H9 (cell line): ENCODE results near the gene HOXC10. TPM values are rescaled to one million over a fixed set of nuclear protein-coding genes. Genes with fewer than 3 reads are reported as not detected.

ENCODE experiments used
- DNase-seq: peaks from one replicate; pipeline ENCODE4 v3.0.0-alpha.2; 2017
- H2AFZ ChIP-seq: one replicate; pipeline ENCODE4 v1.6.1; 2013; ENCODE audit warnings: mild to moderate bottlenecking, low read length, control low read depth, moderate library complexity
- H2AK5ac ChIP-seq: 2 replicates; pipeline ENCODE4 v1.6.1; 2013; ENCODE audit warnings: low read length, control low read depth, mixed read lengths; ENCODE audit not compliant: insufficient read length
- H2BK120ac ChIP-seq: one replicate; pipeline ENCODE4 v1.6.1; 2013; ENCODE audit warnings: low read depth, mild to moderate bottlenecking, low read length, control low read depth, inconsistent platforms; ENCODE audit not compliant: poor library complexity, severe bottlenecking
- H2BK12ac ChIP-seq: 2 replicates; pipeline ENCODE4 v1.6.1; 2013; ENCODE audit warnings: low read length, control low read depth, mixed read lengths, low read depth; ENCODE audit not compliant: insufficient read length
- H2BK15ac ChIP-seq: 2 replicates; pipeline ENCODE4 v1.6.1; 2013; ENCODE audit warnings: low read depth, low read length, control low read depth
- H2BK20ac ChIP-seq: one replicate; pipeline ENCODE4 v1.6.1; 2013; ENCODE audit warnings: low read depth, mild to moderate bottlenecking, low read length, control low read depth, inconsistent platforms; ENCODE audit not compliant: poor library complexity, severe bottlenecking
- H2BK5ac ChIP-seq: 2 replicates; pipeline ENCODE4 v1.6.1; 2013; ENCODE audit warnings: low read length, control low read depth, mixed read lengths; ENCODE audit not compliant: insufficient read length
- H3K14ac ChIP-seq: 2 replicates; pipeline ENCODE4 v1.6.1; 2013; ENCODE audit warnings: low read length, control low read depth; ENCODE audit not compliant: insufficient read depth
- H3K18ac ChIP-seq: 2 replicates; pipeline ENCODE4 v1.6.1; 2013; ENCODE audit warnings: low read depth, mild to moderate bottlenecking, mixed read lengths, low read length, control low read depth; ENCODE audit not compliant: insufficient read length
- H3K23ac ChIP-seq: 2 replicates; pipeline ENCODE4 v1.6.1; 2013; ENCODE audit warnings: low read length, control low read depth, mixed read lengths, low read depth; ENCODE audit not compliant: insufficient read length
- H3K23me2 ChIP-seq: 2 replicates; pipeline ENCODE4 v1.6.1; 2013; ENCODE audit warnings: low read depth, mild to moderate bottlenecking, mixed read lengths, low read length, control low read depth; ENCODE audit not compliant: insufficient read length, poor library complexity, severe bottlenecking
- H3K27ac ChIP-seq: 2 replicates; pipeline ENCODE4 v1.5.1; 2013; ENCODE audit warnings: low read length, control low read depth, mixed read lengths, low read depth; ENCODE audit not compliant: insufficient read length
- H3K27me3 ChIP-seq: 2 replicates; pipeline ENCODE4 v1.6.1; 2013; ENCODE audit warnings: low read length, control low read depth, inconsistent platforms; ENCODE audit not compliant: insufficient read depth
- H3K4ac ChIP-seq: 2 replicates; pipeline ENCODE4 v1.6.1; 2013; ENCODE audit warnings: low read depth, mild to moderate bottlenecking, control low read depth, inconsistent platforms, low read length, moderate library complexity
- H3K4me1 ChIP-seq: 2 replicates; pipeline ENCODE4 v1.6.1; 2013; ENCODE audit warnings: low read length, control low read depth, inconsistent platforms; ENCODE audit not compliant: insufficient read depth
- H3K4me2 ChIP-seq: 2 replicates; pipeline ENCODE4 v1.6.1; 2013; ENCODE audit warnings: low read length, control low read depth, mixed read lengths; ENCODE audit not compliant: insufficient read length, insufficient read depth
- H3K56ac ChIP-seq: 2 replicates; pipeline ENCODE4 v1.6.1; 2013; ENCODE audit warnings: low read depth, mild to moderate bottlenecking, mixed read lengths, low read length, control low read depth; ENCODE audit not compliant: insufficient read length
- H3K79me1 ChIP-seq: 2 replicates; pipeline ENCODE4 v1.6.1; 2013; ENCODE audit warnings: low read depth, mild to moderate bottlenecking, moderate library complexity, low read length, control low read depth, inconsistent platforms; ENCODE audit not compliant: insufficient read depth, poor library complexity, severe bottlenecking
- H3K79me2 ChIP-seq: 2 replicates; pipeline ENCODE4 v1.6.1; 2013; ENCODE audit warnings: low read length, control low read depth, inconsistent platforms; ENCODE audit not compliant: insufficient read depth
- H3K9ac ChIP-seq: 2 replicates; pipeline ENCODE4 v1.6.1; 2013; ENCODE audit warnings: low read length, control low read depth, mixed read lengths; ENCODE audit not compliant: insufficient read length; ENCODE audit errors: extremely low read depth
- H3K9me3 ChIP-seq: one replicate; pipeline ENCODE4 v1.6.1; 2013; ENCODE audit warnings: low read depth, low read length, inconsistent platforms; ENCODE audit not compliant: control insufficient read depth
- H3T11ph ChIP-seq: one replicate; pipeline ENCODE4 v1.6.1; 2013; ENCODE audit warnings: mild to moderate bottlenecking, low read length, control low read depth, inconsistent platforms
- H4K20me1 ChIP-seq: one replicate; pipeline ENCODE4 v1.6.1; 2013; ENCODE audit not compliant: control insufficient read depth, insufficient read length, insufficient read depth
- H4K5ac ChIP-seq: 2 replicates; pipeline ENCODE4 v1.6.1; 2013; ENCODE audit warnings: low read depth, mild to moderate bottlenecking, mixed read lengths, low read length, control low read depth; ENCODE audit not compliant: insufficient read length
- H4K8ac ChIP-seq: replicated peaks from 2 replicates; pipeline ENCODE4 v1.6.1; 2013; ENCODE audit warnings: low read length, control low read depth, mixed read lengths, low read depth; ENCODE audit not compliant: insufficient read length
- H4K91ac ChIP-seq: 2 replicates; pipeline ENCODE4 v1.6.1; 2013; ENCODE audit warnings: low read depth, mild to moderate bottlenecking, moderate library complexity, mixed read lengths, low read length, control low read depth; ENCODE audit not compliant: insufficient read length
- H3K27ac Mint-ChIP-seq, 3 experiments: 2 replicates in 2 of 3; 3 replicates in 1 of 3; pipeline ENCODE4 v1.8.0; 2020 to 2021; ENCODE audit warnings: mixed read lengths in 3 of 3, mild to moderate bottlenecking in 1 of 3, moderate library complexity in 1 of 3
- H3K27me3 Mint-ChIP-seq: 2 replicates; pipeline ENCODE4 v1.8.0; 2021; ENCODE audit warnings: low read depth, mild to moderate bottlenecking, moderate library complexity, mixed read lengths
- H3K36me3 Mint-ChIP-seq, 3 experiments: 2 replicates in 2 of 3; 3 replicates in 1 of 3; pipeline ENCODE4 v1.8.0; 2020 to 2021; ENCODE audit warnings: low read depth in 3 of 3, mixed read lengths in 3 of 3; ENCODE audit not compliant: insufficient read depth in 1 of 3
- H3K4me1 Mint-ChIP-seq, 2 experiments: 2 replicates each; pipeline ENCODE4 v1.8.0; 2020; ENCODE audit warnings: mixed read lengths in 2 of 2
- H3K4me3 Mint-ChIP-seq, 2 experiments: 2 replicates in 1 of 2; 3 replicates in 1 of 2; pipeline ENCODE4 v1.8.0; 2020 to 2021; ENCODE audit warnings: mild to moderate bottlenecking in 2 of 2, mixed read lengths in 2 of 2, moderate library complexity in 1 of 2
- H3K9me3 Mint-ChIP-seq, 2 experiments: 2 replicates in 1 of 2; 3 replicates in 1 of 2; pipeline ENCODE4 v1.8.0; 2020; ENCODE audit warnings: mild to moderate bottlenecking in 2 of 2, mixed read lengths in 2 of 2, moderate library complexity in 1 of 2
- WGBS: extraction: QIAGEN DNeasy Blood & Tissue Kit; methylation state at CpG from one replicate; pipeline ENCODE4 v1.1.7; 2013; ENCODE audit warnings: missing lambda C conversion rate, low lambda C conversion rate, mixed read lengths; ENCODE audit not compliant: insufficient read length; ENCODE audit errors: extremely low coverage; 5-methylcytosine and 5-hydroxymethylcytosine counted together
- total RNA-seq: library from RNA; stranded (reverse); gene quantifications from 2 replicates; pipeline ENCODE4 v1.2.1, GENCODE V29; 2021
- TF ChIP-seq, protein P1 (sequence below): fragments of 200-600 bp; sonication (generic); conservative IDR thresholded peaks from 3 replicates; pipeline ENCODE4 v1.8.0; 2021; ENCODE audit warnings: antibody characterized with exemption, mild to moderate bottlenecking

The HOXC10 gene
- total RNA-seq, 1 experiment from 2014 or later, result not detected

DNA sequence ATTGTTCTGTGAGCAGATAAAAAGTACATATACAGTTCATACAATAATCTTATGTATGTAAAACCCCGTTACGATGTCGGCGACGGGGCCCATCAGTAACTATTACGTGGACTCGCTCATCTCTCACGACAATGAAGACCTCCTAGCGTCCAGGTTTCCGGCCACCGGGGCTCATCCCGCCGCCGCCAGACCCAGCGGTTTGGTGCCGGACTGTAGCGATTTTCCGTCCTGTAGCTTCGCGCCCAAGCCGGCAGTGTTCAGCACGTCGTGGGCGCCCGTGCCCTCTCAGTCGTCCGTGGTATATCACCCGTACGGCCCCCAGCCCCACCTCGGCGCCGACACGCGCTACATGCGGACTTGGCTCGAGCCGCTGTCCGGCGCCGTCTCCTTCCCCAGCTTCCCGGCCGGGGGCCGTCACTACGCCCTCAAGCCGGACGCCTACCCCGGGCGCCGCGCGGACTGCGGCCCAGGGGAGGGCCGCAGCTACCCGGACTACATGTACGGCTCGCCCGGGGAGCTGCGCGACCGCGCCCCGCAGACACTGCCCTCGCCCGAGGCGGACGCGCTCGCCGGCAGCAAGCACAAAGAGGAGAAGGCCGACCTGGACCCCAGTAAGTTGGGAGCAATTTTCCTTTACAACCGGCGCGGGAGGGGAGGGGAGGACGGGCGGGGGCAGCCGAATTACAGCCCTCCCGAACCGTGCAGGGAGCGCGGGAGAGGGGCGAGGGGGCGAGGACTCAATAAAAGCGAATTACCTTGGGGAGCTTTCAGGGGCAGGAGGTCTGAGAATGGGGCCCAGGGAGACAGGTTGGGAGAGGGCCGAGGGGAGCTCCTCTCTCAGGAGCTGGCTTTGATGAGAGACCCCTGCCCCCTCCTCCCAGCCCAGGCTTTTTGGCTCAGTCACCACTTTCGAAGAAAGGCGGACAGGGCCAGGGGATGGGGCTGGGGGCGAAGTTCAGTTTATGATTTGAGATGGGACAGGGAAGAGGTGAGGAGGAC, 15.5 kb downstream of the HOXC10 start, which contains the start of gene HOXC9:
Gene HOXC9, plus strand, starts transcription at position 46 of the 999 bp plus-strand sequence. Its CDS starts 28 bp downstream, at position 74.
- H3K36me3 Mint-ChIP-seq, result no peaks in the 10 kb centered on the region
- H4K8ac ChIP-seq, result no peak within 1 kb of the TSS
- no peaks in the 10 kb centered on the region for H3K9me3 ChIP-seq
- H2BK12ac ChIP-seq, result no peak within 1 kb of the TSS
- H2AFZ ChIP-seq, result no peak within 1 kb of the TSS
- no peak within 1 kb of the TSS for H2BK5ac ChIP-seq
- no peak within 1 kb of the TSS for H3K27ac Mint-ChIP-seq
- no peak within 1 kb of the TSS for H3K4ac ChIP-seq
- H3K9me3 Mint-ChIP-seq, result peaks cover 4 to 9% of the 10 kb centered on the region in 2 experiments; a peak in 3 of 5 replicates
- peak within 1 kb of the TSS; percentile 45 to 63 for H3K4me3 Mint-ChIP-seq
- H3K4me1 ChIP-seq, result no peaks in the 10 kb centered on the region
- no peak within 1 kb of the TSS for H3K56ac ChIP-seq
- no peaks in the 10 kb centered on the region for H3K23me2 ChIP-seq
- no peak within 1 kb of the TSS for H3T11ph ChIP-seq
- H3K23ac ChIP-seq, result no peak within 1 kb of the TSS
- H2BK20ac ChIP-seq, result no peak within 1 kb of the TSS
- H3K27ac ChIP-seq, result no peak within 1 kb of the TSS
- no peak for DNase-seq
- TF ChIP-seq, protein P1, sequence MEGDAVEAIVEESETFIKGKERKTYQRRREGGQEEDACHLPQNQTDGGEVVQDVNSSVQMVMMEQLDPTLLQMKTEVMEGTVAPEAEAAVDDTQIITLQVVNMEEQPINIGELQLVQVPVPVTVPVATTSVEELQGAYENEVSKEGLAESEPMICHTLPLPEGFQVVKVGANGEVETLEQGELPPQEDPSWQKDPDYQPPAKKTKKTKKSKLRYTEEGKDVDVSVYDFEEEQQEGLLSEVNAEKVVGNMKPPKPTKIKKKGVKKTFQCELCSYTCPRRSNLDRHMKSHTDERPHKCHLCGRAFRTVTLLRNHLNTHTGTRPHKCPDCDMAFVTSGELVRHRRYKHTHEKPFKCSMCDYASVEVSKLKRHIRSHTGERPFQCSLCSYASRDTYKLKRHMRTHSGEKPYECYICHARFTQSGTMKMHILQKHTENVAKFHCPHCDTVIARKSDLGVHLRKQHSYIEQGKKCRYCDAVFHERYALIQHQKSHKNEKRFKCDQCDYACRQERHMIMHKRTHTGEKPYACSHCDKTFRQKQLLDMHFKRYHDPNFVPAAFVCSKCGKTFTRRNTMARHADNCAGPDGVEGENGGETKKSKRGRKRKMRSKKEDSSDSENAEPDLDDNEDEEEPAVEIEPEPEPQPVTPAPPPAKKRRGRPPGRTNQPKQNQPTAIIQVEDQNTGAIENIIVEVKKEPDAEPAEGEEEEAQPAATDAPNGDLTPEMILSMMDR, result no peak
- no peak within 1 kb of the TSS for H3K9ac ChIP-seq
- WGBS, result no CpG with 5 or more reads among the region's 87 CpGs
- H2BK120ac ChIP-seq, result no peak within 1 kb of the TSS
- H3K14ac ChIP-seq, result no peak within 1 kb of the TSS
- no peak within 1 kb of the TSS for H2BK15ac ChIP-seq
- no peak within 1 kb of the TSS for H2AK5ac ChIP-seq
- no peak within 1 kb of the TSS for H4K91ac ChIP-seq
- H3K79me1 ChIP-seq, result no peaks in the 10 kb centered on the region
- H4K5ac ChIP-seq, result no peak within 1 kb of the TSS
- peak within 1 kb of the TSS; percentile 26 for H3K4me2 ChIP-seq
- H3K18ac ChIP-seq, result no peak within 1 kb of the TSS
- peaks cover 0 to 23% of the 10 kb centered on the region in 2 experiments; a peak in 2 of 4 replicates for H3K4me1 Mint-ChIP-seq
- no peaks in the 10 kb centered on the region for H3K79me2 ChIP-seq
- H3K27me3 Mint-ChIP-seq, result peaks cover 100% of the 10 kb centered on the region
- H4K20me1 ChIP-seq, result no peaks in the 10 kb centered on the region
- H3K27me3 ChIP-seq, result peaks cover 99% of the 10 kb centered on the region
